OCI-LY7 (cell line): ENCODE measurements around the gene DAPK2.

Experiments
- EZH2phosphoT487 ChIP-seq: fragments of 200-600 bp; sonication (generic); IDR thresholded peaks from 2 replicates; pipeline ENCODE4 v1.6.1; 2018; ENCODE audit warnings: low read depth, borderline replicate concordance, mild to moderate bottlenecking, mixed run types, antibody characterized with exemption, low read length, moderate library complexity, mixed read lengths
- TF ChIP-seq, protein P1 (sequence below): fragments of 200-600 bp; sonication (generic); conservative IDR thresholded peaks from 2 replicates; pipeline ENCODE4 v1.5.1; 2014; ENCODE audit warnings: mild to moderate bottlenecking, antibody characterized with exemption, low read length, moderate library complexity, mixed read lengths

GRCh38 chr15:63892794-63893441 is 153.4 kb downstream of the DAPK2 start:
- TF ChIP-seq EZH2phosphoT487: no peak
- TF ChIP-seq, protein P1, sequence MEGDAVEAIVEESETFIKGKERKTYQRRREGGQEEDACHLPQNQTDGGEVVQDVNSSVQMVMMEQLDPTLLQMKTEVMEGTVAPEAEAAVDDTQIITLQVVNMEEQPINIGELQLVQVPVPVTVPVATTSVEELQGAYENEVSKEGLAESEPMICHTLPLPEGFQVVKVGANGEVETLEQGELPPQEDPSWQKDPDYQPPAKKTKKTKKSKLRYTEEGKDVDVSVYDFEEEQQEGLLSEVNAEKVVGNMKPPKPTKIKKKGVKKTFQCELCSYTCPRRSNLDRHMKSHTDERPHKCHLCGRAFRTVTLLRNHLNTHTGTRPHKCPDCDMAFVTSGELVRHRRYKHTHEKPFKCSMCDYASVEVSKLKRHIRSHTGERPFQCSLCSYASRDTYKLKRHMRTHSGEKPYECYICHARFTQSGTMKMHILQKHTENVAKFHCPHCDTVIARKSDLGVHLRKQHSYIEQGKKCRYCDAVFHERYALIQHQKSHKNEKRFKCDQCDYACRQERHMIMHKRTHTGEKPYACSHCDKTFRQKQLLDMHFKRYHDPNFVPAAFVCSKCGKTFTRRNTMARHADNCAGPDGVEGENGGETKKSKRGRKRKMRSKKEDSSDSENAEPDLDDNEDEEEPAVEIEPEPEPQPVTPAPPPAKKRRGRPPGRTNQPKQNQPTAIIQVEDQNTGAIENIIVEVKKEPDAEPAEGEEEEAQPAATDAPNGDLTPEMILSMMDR: no peak
